ENCODE data around the gene ELOF1. TPM values are rescaled to one million over a fixed set of nuclear protein-coding genes. Genes with fewer than 3 reads are reported as not detected.

Gene ELOF1
- total and polyA plus RNA-seq, 2 donors from 2014 or later = 47.5 to 72.4 TPM

DNA sequence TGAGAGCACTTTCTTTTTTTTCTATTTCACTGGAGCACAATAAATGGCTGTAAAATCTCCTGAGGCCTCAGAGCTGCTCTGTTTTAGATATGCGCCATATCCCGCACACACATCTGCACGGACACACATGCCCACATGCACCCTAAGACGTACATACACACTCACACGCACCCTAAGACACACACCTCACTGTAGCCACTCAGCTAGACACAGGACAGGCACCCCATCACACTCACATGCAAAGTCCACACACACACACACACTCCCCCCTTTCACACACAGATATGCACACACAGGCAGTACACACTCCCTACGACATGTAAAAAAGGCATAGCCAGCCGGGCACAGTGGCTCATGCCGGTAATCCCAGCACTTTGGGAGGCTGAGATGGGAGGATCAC, 8.8 kb downstream of the ELOF1 start:
- no peak overlapping the region for H3K9ac ChIP-seq (ENCODE audit: low read length in 3 of 3)
- DNase-seq = no peak
- H3K9me3 ChIP-seq (ENCODE audit: control insufficient read depth in 2 of 3, insufficient read depth in 1 of 3, low read length in 3 of 3) = no peaks in the 10 kb centered on the region
- no peak overlapping the region for H3K4me3 ChIP-seq (ENCODE audit: low read length in 3 of 3)
- H3K27ac ChIP-seq (ENCODE audit: low read depth in 2 of 2, low read length in 2 of 2) = no peak overlapping the region
- peaks cover 0 to 9% (median 5%) of the 10 kb centered on the region in 3 donors for H3K36me3 ChIP-seq (ENCODE audit: control insufficient read depth in 2 of 3, insufficient read depth in 3 of 3, low read length in 3 of 3)
- H3K27me3 ChIP-seq (ENCODE audit: control insufficient read depth, insufficient read depth, low read length) = no peaks in the 10 kb centered on the region
- no peak for FAIRE-seq
- no peaks in the 10 kb centered on the region for H3K4me1 ChIP-seq (ENCODE audit: control insufficient read depth in 2 of 3, insufficient read depth in 2 of 3, low read depth in 1 of 3, low read length in 3 of 3)
- intact Hi-C loops (cut with DNase I) = no loop called here
- TF ChIP-seq, protein P1, sequence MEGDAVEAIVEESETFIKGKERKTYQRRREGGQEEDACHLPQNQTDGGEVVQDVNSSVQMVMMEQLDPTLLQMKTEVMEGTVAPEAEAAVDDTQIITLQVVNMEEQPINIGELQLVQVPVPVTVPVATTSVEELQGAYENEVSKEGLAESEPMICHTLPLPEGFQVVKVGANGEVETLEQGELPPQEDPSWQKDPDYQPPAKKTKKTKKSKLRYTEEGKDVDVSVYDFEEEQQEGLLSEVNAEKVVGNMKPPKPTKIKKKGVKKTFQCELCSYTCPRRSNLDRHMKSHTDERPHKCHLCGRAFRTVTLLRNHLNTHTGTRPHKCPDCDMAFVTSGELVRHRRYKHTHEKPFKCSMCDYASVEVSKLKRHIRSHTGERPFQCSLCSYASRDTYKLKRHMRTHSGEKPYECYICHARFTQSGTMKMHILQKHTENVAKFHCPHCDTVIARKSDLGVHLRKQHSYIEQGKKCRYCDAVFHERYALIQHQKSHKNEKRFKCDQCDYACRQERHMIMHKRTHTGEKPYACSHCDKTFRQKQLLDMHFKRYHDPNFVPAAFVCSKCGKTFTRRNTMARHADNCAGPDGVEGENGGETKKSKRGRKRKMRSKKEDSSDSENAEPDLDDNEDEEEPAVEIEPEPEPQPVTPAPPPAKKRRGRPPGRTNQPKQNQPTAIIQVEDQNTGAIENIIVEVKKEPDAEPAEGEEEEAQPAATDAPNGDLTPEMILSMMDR (IDR thresholded peaks at IDR 0.05; ENCODE audit: borderline replicate concordance, extremely low read depth, insufficient read depth) = no peak

DNA sequence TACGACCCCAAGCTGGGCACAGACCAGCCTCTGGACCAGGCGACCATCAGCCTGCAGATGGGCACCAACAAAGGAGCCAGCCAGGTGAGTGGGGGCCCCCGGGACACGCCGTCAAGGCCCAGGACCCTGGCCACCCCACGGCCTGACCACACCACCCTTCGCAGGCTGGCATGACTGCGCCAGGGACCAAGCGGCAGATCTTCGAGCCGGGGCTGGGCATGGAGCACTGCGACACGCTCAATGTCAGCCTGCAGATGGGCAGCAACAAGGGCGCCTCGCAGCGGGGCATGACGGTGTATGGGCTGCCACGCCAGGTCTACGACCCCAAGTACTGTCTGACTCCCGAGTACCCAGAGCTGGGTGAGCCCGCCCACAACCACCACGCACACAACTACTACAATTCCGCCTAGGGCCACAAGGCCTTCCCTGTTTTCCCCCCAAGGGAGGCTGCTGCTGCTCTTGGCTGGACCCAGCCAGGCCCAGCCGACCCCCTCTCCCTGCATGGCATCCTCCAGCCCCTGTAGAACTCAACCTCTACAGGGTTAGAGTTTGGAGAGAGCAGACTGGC, 9.6 kb downstream of the ELOF1 start:
- FAIRE-seq (no peak), DNase-seq (no peak)
- Histone ChIP-seq H3K4me3 (ENCODE audit: low read length in 3 of 3) (no peak overlapping the region), H3K27ac (ENCODE audit: low read depth in 2 of 2, low read length in 2 of 2) (no peak overlapping the region), H3K36me3 (ENCODE audit: control insufficient read depth in 2 of 3, insufficient read depth in 3 of 3, low read length in 3 of 3) (peaks cover 0 to 9% (median 5%) of the 10 kb centered on the region in 3 donors), H3K9ac (ENCODE audit: low read length in 3 of 3) (no peak overlapping the region), H3K9me3 (ENCODE audit: control insufficient read depth in 2 of 3, insufficient read depth in 1 of 3, low read length in 3 of 3) (no peaks in the 10 kb centered on the region), H3K27me3 (ENCODE audit: control insufficient read depth, insufficient read depth, low read length) (no peaks in the 10 kb centered on the region), H3K4me1 (ENCODE audit: control insufficient read depth in 2 of 3, insufficient read depth in 2 of 3, low read depth in 1 of 3, low read length in 3 of 3) (no peaks in the 10 kb centered on the region)
- TF ChIP-seq, protein P1 (IDR thresholded peaks at IDR 0.05; ENCODE audit: borderline replicate concordance, extremely low read depth, insufficient read depth) = no peak
- intact Hi-C loops (cut with DNase I) = no loop called here

DNA sequence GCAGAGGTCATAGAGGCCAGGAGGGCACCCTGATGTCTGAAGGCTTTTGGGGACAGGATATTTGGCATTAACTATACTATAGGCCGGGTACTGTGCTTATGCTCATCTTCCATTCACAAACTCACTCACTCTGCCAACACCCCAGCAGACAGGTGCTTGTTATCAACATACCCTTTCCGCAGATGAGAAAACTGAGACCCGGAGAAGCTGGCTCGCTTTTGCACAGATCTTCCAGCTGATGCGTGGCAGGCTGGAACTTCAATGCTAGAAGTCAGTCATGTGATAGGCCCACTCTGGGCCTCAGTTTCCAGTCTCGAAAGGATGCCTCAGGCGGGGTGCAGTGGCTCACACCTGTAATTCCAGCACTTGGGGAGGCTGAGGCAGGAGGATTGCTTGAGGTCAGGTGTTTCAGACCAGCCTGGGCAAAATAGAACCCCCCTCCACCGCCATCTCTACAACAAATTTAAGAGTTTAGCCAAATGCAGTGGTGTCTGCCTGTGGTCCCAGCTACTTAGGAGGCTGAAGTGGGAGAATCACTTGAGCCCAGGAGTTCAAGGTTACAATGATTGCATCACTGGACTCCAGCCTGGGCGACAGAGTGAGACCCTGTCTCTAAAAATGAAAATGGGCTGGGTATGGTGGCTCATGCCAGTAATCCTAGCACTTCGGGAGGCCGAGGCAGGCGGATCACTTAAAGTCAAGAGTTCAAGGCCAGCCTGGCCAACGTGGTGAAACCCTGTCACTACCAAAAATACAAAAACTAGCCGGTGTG, 10.9 kb downstream of the ELOF1 start:
- Histone ChIP-seq H3K9ac (ENCODE audit: low read length in 3 of 3) (no peak overlapping the region), H3K27ac (ENCODE audit: low read depth in 2 of 2, low read length in 2 of 2) (no peak overlapping the region), H3K4me3 (ENCODE audit: low read length in 3 of 3) (no peak overlapping the region), H3K9me3 (ENCODE audit: control insufficient read depth in 2 of 3, insufficient read depth in 1 of 3, low read length in 3 of 3) (no peaks in the 10 kb centered on the region), H3K4me1 (ENCODE audit: control insufficient read depth in 2 of 3, insufficient read depth in 2 of 3, low read depth in 1 of 3, low read length in 3 of 3) (no peaks in the 10 kb centered on the region), H3K27me3 (ENCODE audit: control insufficient read depth, insufficient read depth, low read length) (no peaks in the 10 kb centered on the region), H3K36me3 (ENCODE audit: control insufficient read depth in 2 of 3, insufficient read depth in 3 of 3, low read length in 3 of 3) (peaks cover 0 to 2% (median 0%) of the 10 kb centered on the region in 3 donors)
- intact Hi-C loops (cut with DNase I) = no loop called here
- DNase-seq = no peak
- TF ChIP-seq, protein P1 (IDR thresholded peaks at IDR 0.05; ENCODE audit: borderline replicate concordance, extremely low read depth, insufficient read depth) = no peak
- no peak for FAIRE-seq
